ENCODE measurements around the gene MEX3B. TPM values are rescaled to one million over a fixed set of nuclear protein-coding genes. Genes with fewer than 3 reads are reported as not detected.
"Not testable (repeated sequence)": the region's sequence is repeated elsewhere in the genome, so short reads cannot be mapped to it uniquely, and the experiment has no call there.

The MEX3B gene
- total RNA-seq, 1 experiment from 2014 or later: not detected

DNA sequence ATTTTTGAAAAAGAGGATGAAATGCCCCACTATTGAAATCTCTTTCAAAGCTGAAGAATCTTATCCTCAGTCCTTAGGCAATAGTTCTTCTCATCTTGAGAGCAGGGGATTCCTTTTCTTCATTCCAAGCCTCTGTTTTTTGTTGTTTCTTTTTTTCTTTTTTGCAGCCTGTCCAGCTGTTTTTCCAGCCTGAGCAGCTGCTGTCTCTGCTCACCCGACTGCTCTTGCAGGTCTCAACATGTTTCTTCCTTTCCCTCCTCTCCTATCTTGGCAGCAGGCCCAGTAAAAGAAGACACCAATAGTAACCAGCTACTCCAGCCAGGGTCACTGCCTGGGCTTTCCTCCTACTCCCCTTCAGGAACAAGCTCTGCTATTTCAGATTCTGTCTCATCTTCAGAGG lies 23.8 kb downstream of the MEX3B start:
- in situ Hi-C loops (cut with HindIII; ENCODE audit: low sequenced_read_pairs): no loop called here
- DNase-seq (ENCODE audit: low spot score): no peak

DNA sequence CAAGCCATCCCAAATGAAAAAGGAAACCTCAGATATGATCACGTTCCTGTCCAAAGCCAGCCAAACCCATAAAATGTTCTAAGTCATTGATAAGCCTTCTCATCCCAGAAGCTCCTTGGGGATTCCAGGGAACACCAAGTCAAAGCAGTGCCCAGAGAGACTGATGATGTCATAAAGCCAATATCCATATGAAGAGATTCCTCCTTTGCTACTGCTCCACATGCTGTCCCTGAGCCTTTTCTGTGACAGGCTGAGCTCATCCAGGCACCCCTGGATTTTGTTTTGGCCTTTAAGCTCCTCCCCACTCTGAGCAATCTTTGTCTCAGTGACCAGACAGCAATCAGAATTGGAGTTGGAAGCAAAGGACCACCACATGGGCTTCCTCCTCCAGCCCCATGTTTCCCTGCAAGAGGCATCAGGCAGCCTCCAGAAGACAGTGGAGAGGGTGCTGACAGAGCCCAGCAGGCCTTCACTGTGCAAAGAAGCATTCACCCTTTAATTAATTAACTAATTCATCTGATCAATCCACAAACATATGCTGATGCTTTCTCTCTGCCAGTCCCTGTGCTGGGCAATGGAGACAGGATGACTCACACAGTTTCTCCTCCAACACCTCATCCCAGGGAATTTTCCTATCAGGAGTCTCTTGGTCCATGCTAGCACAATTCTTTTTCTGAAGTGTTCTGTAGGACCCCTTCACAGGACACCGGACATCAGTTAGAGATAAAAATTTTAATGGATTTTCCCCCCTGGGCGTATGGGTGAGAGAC lies 25.0 kb downstream of the MEX3B start:
- DNase-seq (ENCODE audit: low spot score): no peak
- in situ Hi-C loops (cut with HindIII; ENCODE audit: low sequenced_read_pairs): no loop called here

DNA sequence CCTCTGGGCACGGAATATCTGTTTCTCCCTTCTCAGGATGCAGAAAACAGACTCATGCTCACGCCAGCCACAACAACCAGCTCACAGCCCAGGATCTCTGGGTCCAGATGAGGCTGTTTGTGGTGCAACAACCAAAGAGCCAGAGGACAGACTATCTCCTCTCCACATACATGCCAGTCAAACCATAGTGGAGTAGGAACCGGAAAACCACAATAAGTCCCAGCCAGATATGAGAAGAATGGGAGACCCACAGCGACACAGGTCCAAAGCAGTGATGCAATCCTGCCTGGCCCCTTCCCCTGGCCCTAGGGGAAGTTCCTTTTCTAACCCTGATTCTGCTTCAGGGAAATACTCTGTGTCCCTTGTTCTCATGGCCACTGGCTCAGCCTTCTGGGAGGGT lies 27.6 kb downstream of the MEX3B start:
- in situ Hi-C loops (cut with HindIII; ENCODE audit: low sequenced_read_pairs): no loop called here

DNA sequence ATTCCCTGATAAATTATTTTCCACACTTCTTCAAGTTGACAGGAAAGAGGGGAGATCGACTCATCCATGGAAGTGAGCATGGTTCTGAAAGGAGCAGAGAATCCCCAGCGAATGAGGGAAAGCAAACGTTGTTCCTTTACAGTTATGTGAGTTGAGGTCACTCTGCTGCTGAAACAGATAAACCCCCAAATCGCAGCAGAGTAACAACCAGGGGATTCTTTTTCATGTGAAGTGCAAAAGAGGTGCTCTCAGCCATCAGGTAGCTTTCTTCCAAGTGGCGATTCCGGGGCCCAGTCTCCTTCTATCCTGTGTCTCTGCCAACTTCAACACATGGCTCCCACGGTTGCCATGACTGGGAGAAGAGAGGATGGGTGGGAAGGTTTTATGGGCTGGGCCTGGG lies 28.2 kb downstream of the MEX3B start:
- no peak for DNase-seq (ENCODE audit: low spot score)
- in situ Hi-C loops (cut with HindIII; ENCODE audit: low sequenced_read_pairs): no loop called here

More for the DNA sequence above, 27.6 kb downstream of the MEX3B start:
- DNase-seq (ENCODE audit: low spot score): no peak

DNA sequence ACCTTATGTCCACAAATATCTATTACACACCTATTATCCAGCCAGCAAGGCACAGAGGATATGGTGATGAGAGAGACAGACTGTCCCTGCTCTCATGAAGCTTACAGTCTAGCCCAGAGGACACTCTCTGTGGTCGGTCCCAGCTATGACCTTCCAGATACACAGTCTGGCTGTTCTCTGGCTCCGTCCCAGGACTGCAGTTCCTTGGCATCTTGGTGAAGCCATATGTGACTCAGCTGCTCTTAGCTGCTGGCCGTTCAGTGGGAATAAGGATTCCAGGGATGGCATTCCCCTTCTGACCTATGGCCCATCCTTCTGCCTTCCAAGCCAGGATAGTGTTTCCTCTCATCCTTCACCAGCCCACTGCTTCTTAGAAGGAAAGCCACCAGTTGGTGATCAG lies 30.8 kb downstream of the MEX3B start:
- in situ Hi-C loops (cut with HindIII; ENCODE audit: low sequenced_read_pairs): no loop called here
- DNase-seq (ENCODE audit: low spot score): no peak

DNA sequence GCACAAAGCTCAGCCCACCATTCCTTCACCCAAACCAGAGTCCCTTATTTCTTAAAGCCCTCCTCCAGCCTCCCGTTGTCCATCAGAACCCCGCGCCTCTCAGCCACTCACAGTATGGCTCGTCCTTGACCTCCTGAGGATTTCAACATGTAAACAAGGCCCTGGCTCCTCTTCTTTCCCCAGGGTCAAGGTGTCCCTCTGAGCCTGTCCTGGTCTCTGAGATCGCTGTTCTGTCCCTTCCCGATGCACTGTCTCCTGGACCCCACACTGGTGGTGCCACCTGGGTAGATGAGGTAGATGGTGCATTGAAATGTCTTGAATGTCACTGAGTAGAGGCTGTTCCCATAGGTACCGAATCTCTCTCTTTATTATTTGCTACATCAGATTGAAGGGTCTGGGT lies 32.9 kb downstream of the MEX3B start:
- DNase-seq (ENCODE audit: low spot score): no peak
- in situ Hi-C loops (cut with HindIII; ENCODE audit: low sequenced_read_pairs): no loop called here

DNA sequence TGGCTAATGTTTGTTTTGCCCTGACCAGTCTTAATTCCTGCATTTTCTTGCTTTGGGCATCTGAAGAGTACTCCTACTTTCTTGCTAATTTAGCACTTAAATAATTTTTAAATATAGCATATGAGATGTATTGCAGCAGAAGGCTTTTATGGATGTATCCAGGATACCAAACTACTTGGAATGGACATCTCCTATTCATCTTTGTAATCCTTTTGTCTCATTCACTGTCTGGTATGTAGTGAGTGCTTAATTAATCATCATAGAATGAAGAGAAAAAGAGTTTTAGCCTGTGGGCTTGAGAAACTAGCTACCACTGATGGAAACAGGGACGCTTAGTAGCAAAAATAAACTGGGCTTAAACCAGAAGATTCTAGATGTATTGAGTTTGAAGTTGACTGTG lies 40.6 kb downstream of the MEX3B start:
- no peak for DNase-seq (ENCODE audit: low spot score)
- in situ Hi-C loops (cut with HindIII; ENCODE audit: low sequenced_read_pairs): no loop called here

DNA sequence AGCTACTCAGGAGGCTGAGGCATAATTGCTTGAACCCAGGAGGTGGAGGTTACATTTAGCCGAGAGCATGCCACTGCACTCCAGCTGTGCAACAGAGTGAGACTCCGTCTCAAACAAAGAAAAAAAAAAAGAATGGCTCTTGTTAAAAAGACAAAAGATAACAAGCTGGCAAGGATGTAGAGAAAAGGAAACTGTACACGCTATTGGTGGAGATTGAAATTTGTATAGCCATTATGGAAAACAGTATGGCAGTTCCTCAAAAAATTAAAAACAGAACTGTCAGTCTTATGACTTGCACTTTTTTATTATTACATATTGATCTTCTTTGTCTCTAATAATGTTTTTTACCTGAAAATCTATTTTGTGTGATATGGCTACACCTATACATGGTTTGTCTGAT lies 41.9 kb downstream of the MEX3B start:
- in situ Hi-C loops (cut with HindIII; ENCODE audit: low sequenced_read_pairs): no loop called here
- DNase-seq (ENCODE audit: low spot score): no peak

DNA sequence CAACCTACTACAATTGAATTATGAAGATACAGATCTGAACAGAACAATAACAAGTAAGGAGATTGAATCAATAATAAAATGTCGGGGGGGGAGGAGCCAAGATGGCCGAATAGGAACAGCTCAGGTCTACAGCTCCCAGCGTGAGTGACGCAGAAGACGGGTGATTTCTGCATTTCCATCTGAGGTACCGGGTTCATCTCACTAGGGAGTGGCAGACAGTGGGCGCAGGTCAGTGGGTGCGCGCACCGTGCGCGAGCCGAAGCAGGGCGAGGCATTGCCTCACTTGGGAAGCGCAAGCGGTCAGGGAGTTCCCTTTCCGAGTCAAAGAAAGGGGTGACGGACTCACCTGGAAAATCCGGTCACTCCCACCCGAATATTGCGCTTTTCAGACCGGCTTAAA lies 50.7 kb downstream of the MEX3B start:
- in situ Hi-C loops (cut with HindIII; ENCODE audit: low sequenced_read_pairs); DNase-seq (ENCODE audit: low spot score): not testable (repeated sequence)

DNA sequence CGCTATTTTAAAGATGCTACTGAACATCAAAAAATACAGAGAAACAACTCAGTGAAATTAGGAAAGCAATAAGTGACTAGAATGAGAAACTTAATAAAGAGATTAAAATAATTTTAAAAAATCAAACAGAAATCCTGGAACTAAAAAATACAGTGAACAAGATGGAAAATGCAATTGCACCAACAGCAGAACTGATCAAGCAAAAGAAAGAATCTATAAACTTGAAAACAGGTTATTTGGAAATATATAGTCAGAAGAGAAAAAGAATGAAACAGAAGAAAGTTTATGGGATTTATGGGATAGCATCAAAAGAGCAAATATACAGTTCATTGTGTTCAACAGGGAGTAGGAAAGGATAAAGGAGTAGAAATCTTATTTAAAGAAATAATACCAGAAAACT lies 53.3 kb downstream of the MEX3B start:
- DNase-seq (ENCODE audit: low spot score): no peak
- in situ Hi-C loops (cut with HindIII; ENCODE audit: low sequenced_read_pairs): no loop called here

Other genes starting within 250 kb of the MEX3B start
- gene EFL1, start 216.7 kb upstream of the MEX3B start, total RNA-seq (2014; rRNA removed; shearing (Covaris generic)): 11.8 and 14.3 TPM in 2 replicates
- 1.2 TPM in 1 of 2 replicates, not detected in the other for gene SAXO2, start 216.8 kb upstream of the MEX3B start, total RNA-seq (2014; rRNA removed; shearing (Covaris generic))

Data from G401 (cell line).